Suprapubic skin (tissue), 4 donors: ENCODE data around the gene MTNR1A. TPM values are rescaled to one million over a fixed set of nuclear protein-coding genes. Genes with fewer than 3 reads are reported as not detected.

Experiments used
- DNase-seq, 2 donors: peaks; one replicate each; pipeline ENCODE4 v3.0.0-alpha.2; 2019; ENCODE audit warnings: low spot score in 2 of 2
- H3K27ac ChIP-seq: fragments of 200-600 bp; sonication (generic); one replicate; pipeline ENCODE4 v1.5.1; 2019
- H3K27me3 ChIP-seq: fragments of 200-600 bp; sonication (generic); one replicate; pipeline ENCODE4 v1.5.1; 2019
- H3K36me3 ChIP-seq: fragments of 200-600 bp; sonication (generic); one replicate; pipeline ENCODE4 v1.5.1; 2019
- H3K4me1 ChIP-seq: fragments of 200-600 bp; sonication (generic); one replicate; pipeline ENCODE4 v1.5.1; 2019
- H3K4me3 ChIP-seq: fragments of 200-600 bp; sonication (generic); one replicate; pipeline ENCODE4 v1.5.1; 2019; ENCODE audit warnings: mild to moderate bottlenecking
- H3K9me3 ChIP-seq: fragments of 200-600 bp; sonication (generic); one replicate; pipeline ENCODE4 v1.5.1; 2019
- CTCF ChIP-seq, 2 donors: fragments of 200-600 bp in 1 of 2; fragments of 450-650 bp in 1 of 2; sonication (generic) in 1 of 2; IDR thresholded peaks; one replicate each; pipeline ENCODE4 v1.5.1; 2016 to 2019; ENCODE audit warnings: antibody characterized with exemption in 2 of 2, mild to moderate bottlenecking in 1 of 2, moderate library complexity in 1 of 2
- EP300 ChIP-seq: sonication (generic); formaldehyde crosslinking; IDR thresholded peaks from one replicate; pipeline ENCODE4 v1.6.1; 2017; ENCODE audit warnings: antibody characterized with exemption
- POLR2A ChIP-seq, 2 donors: fragments of 450-650 bp; IDR thresholded peaks; one replicate each; pipeline ENCODE4 v1.6.1; 2017; ENCODE audit warnings: antibody characterized with exemption in 2 of 2, mild to moderate bottlenecking in 2 of 2, moderate library complexity in 2 of 2
- POLR2AphosphoS5 ChIP-seq, 3 donors: sonication (generic); formaldehyde crosslinking; IDR thresholded peaks; one replicate each; pipeline ENCODE4 v1.6.1; 2017; ENCODE audit warnings: antibody characterized with exemption in 3 of 3
- WGBS: methylation state at CpG from one replicate; pipeline ENCODE4 v1.1.5; 2018; 5-methylcytosine and 5-hydroxymethylcytosine counted together
- total RNA-seq, 4 donors: library from RNA; depleted of rRNA; stranded (reverse); fragments of >200 nt; gene quantifications; one replicate each; pipeline ENCODE4 v1.1.0, GENCODE V29; 2016

Gene MTNR1A
- total RNA-seq = not detected

DNA sequence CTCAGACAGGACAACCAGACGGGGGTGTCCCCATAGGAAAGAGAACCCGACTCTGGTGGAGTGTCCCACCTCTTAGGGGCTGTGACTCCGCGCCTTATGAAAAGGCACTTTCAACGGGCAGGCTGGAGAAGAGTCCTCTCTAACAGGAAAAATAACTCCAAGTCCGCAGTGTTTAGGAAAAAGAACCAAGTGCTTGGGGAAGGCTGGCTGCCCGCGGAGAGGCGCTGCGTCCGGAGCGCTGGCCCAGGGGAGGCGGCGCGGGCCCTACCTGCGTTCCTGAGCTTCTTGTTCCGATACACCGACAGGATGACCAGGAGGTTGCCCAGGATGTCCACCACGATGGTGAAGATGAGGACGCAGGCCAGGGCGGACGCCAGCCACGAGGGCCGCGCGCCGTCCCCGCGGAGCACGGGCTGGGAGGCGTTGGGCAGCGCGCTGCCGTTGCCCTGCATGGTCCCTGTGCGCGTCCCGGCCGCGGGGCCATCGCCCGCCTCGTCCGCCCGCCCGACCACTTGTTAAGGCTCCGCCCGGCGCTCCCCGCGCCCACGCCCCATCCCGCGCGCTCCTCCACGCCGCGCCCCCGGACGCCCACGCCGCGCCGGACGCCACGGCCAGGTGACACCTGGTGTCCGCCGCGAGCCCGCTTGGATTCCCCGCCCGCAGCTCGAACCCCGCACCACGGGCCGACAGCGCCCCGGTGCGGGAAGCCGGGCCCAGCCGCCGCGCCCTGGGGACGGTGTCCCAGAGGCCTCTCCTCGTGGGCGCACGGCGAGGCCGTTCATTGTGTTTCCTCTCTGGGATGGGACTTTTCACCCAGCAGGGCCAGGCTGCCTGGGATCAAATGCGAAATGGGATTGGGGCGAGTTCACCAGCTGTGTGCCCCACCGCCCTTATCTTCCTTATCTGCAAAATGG is at the start of gene MTNR1A:
Gene MTNR1A (minus strand): TSS at position 654 of the 914 bp plus-strand sequence. CDS start 202 bp downstream, at position 452.
- no peak for TF ChIP-seq EP300
- TF ChIP-seq POLR2A (IDR thresholded peaks at IDR 0.05) = no peak
- TF ChIP-seq POLR2AphosphoS5 (IDR thresholded peaks at IDR 0.05) = no peak
- no peak for TF ChIP-seq CTCF (IDR thresholded peaks at IDR 0.05)
- DNase-seq = no peak
- Histone ChIP-seq H3K27me3 (peaks cover 41% of the 10 kb centered on the region), H3K9me3 (no peaks in the 10 kb centered on the region), H3K27ac (no peak within 1 kb of the TSS), H3K4me1 (peaks cover 16% of the 10 kb centered on the region), H3K4me3 (peak within 1 kb of the TSS; percentile 46), H3K36me3 (no peaks in the 10 kb centered on the region)
- WGBS = 9% methylated on average over 23 of the region's 91 CpGs

DNA sequence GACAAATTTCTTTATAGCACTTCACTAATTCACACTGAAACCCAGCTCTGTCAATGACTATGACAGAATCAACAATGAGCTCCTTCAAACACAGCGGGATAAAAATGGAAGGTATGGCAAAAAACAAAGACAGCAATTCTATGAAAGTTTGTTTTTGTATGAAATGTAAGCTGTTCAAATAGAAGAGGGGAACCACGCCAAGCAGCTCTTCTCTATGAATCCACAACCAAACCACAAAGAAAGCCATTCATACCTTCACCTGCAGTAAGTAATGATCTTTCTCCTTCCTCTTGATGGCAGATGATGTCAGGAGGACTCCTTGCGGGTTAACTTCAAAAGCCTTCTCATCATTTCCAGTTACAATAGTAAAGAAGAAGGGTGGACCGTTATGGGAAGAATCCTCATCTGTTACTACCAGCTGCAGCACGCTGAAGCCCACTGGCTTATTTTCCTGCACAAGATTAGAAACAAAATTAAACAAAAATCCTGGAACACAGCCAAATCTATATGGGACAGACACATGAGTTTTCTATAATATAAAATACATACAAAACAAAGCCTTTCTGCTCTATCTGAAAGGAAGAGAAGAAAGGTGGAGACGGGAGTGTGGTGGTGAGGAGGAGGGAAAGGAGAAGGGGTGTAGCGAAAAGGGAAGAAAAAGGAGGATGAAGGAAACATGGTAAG is 48.9 kb upstream of the MTNR1A start:
- DNase-seq = no peak
- WGBS = 82% methylated on average over 7 of the region's 7 CpGs
- Histone ChIP-seq H3K4me1 (no peaks in the 10 kb centered on the region), H3K36me3 (peaks cover 88% of the 10 kb centered on the region), H3K27me3 (no peaks in the 10 kb centered on the region), H3K4me3 (no peak overlapping the region), H3K27ac (no peak overlapping the region), H3K9me3 (no peaks in the 10 kb centered on the region)
- TF ChIP-seq POLR2AphosphoS5 (IDR thresholded peaks at IDR 0.05) (no peak), POLR2A (IDR thresholded peaks at IDR 0.05) (no peak), EP300 (no peak), CTCF (IDR thresholded peaks at IDR 0.05) (no peak)

DNA sequence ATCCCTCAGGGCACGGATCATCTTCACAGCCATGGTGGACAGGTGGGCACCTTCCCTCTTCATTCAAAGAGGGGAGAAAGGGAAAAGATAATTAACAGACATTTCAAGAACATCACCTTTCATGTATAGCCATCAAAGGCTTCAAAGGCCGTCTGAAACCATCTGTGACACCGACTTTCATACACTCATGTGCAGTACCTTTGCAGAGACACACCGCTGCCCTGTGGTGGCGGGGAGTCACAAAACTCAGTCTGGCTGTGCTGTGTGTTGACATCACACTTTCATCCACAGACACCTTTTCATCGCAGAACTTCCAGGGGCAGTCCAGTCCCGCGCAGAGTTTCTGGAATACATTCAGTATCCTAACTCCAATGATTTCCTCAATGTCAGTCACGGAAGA is 47.6 kb upstream of the MTNR1A start:
- no peak for DNase-seq
- Histone ChIP-seq H3K4me1 (no peaks in the 10 kb centered on the region), H3K27me3 (no peaks in the 10 kb centered on the region), H3K9me3 (no peaks in the 10 kb centered on the region), H3K4me3 (no peak overlapping the region), H3K27ac (no peak overlapping the region), H3K36me3 (peaks cover 88% of the 10 kb centered on the region)
- 96% methylated on average over 9 of the region's 9 CpGs for WGBS
- TF ChIP-seq EP300 = no peak
- no peak for TF ChIP-seq CTCF (IDR thresholded peaks at IDR 0.05)
- TF ChIP-seq POLR2A (IDR thresholded peaks at IDR 0.05) = no peak
- no peak for TF ChIP-seq POLR2AphosphoS5 (IDR thresholded peaks at IDR 0.05)

DNA sequence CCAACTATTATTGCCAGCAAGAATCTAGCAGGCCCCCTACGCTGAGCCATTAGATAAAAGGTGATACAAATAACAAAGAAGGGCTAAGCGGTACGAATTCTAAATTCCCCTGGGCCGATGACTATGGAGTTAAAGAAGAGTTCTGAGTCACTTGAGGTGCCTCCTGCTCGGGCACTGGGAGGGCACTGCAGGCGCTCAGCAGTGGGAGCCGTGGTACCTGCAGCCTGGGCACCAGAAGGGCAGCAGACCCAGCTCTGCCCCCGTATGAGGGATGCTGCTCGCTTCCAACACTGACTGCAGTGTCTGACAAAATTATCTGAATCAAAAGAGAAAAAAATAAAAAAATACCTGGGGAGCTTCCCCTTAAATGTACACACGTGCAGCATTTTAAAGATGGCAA is 44.1 kb upstream of the MTNR1A start:
- WGBS = 92% methylated on average over 10 of the region's 10 CpGs
- no peaks in the 10 kb centered on the region for H3K9me3 ChIP-seq
- no peaks in the 10 kb centered on the region for H3K27me3 ChIP-seq
- H3K4me1 ChIP-seq = no peaks in the 10 kb centered on the region
- H3K27ac ChIP-seq = no peak overlapping the region
- no peak overlapping the region for H3K4me3 ChIP-seq
- no peak for DNase-seq
- H3K36me3 ChIP-seq = peaks cover 92% of the 10 kb centered on the region
- TF ChIP-seq POLR2AphosphoS5 (IDR thresholded peaks at IDR 0.05) (no peak), CTCF (IDR thresholded peaks at IDR 0.05) (no peak), POLR2A (IDR thresholded peaks at IDR 0.05) (no peak), EP300 (no peak)

- no peaks in the 10 kb centered on the region for H3K4me1 ChIP-seq
- no peaks in the 10 kb centered on the region for H3K27me3 ChIP-seq
- DNase-seq = no peak
- no peak overlapping the region for H3K27ac ChIP-seq
- no peak overlapping the region for H3K4me3 ChIP-seq
- peaks cover 88% of the 10 kb centered on the region for H3K36me3 ChIP-seq
- H3K9me3 ChIP-seq = no peaks in the 10 kb centered on the region
- TF ChIP-seq CTCF (IDR thresholded peaks at IDR 0.05) (no peak), POLR2AphosphoS5 (IDR thresholded peaks at IDR 0.05) (no peak), EP300 (no peak), POLR2A (IDR thresholded peaks at IDR 0.05) (no peak)
- 92% methylated on average over 7 of the region's 7 CpGs for WGBS
Measured at GRCh38 chr4:186598686-186599085, 43.3 kb upstream of the MTNR1A start.
